SJSA1 (cell line): Measurements from ENCODE around the gene ABHD16B. TPM values are rescaled to one million over a fixed set of nuclear protein-coding genes. Genes with fewer than 3 reads are reported as not detected.

Experiments
- DNase-seq, 2 experiments: peaks; one replicate each; pipeline ENCODE4 v3.0.0-alpha.2; 2015 to 2020; ENCODE audit warnings: low spot score in 2 of 2, low read depth in 1 of 2
- H3K27ac ChIP-seq: fragments of 250-450 bp; sonication (Bioruptor Pico); 2 replicates; pipeline ENCODE4 v1.5.1; 2020; ENCODE audit warnings: mild to moderate bottlenecking, moderate library complexity
- H3K27me3 ChIP-seq: fragments of 250-450 bp; sonication (Bioruptor Pico); replicated peaks from 2 replicates; pipeline ENCODE4 v1.5.1; 2020; ENCODE audit warnings: mild to moderate bottlenecking, moderate library complexity
- H3K36me3 ChIP-seq: fragments of 250-450 bp; sonication (Bioruptor Pico); 2 replicates; pipeline ENCODE4 v1.5.1; 2020; ENCODE audit warnings: mild to moderate bottlenecking
- H3K4me1 ChIP-seq: fragments of 250-450 bp; sonication (Bioruptor Pico); replicated peaks from 2 replicates; pipeline ENCODE4 v1.6.1; 2021; ENCODE audit warnings: mild to moderate bottlenecking
- H3K4me3 ChIP-seq: fragments of 250-450 bp; sonication (Bioruptor Pico); 2 replicates; pipeline ENCODE4 v1.5.1; 2020; ENCODE audit warnings: mild to moderate bottlenecking
- H3K9me3 ChIP-seq: fragments of 250-450 bp; sonication (Bioruptor Pico); replicated peaks from 2 replicates; pipeline ENCODE4 v1.5.1; 2020; ENCODE audit warnings: mild to moderate bottlenecking
- total RNA-seq: library from RNA; depleted of rRNA; stranded (reverse); fragments of >200 nt; shearing (Covaris generic); gene quantifications from 2 replicates; pipeline ENCODE4 v1.2.3, GENCODE V29; 2014

The ABHD16B gene
- total RNA-seq, 1 experiment from 2014 or later: not detected

GRCh38 chr20:63829945-63830835 is 31.1 kb upstream of the ABHD16B start:
- Histone ChIP-seq H3K27me3 (peaks cover 21% of the 10 kb centered on the region), H3K27ac (no peak overlapping the region), H3K4me1 (peaks cover 39% of the 10 kb centered on the region), H3K36me3 (no peaks in the 10 kb centered on the region), H3K4me3 (peak overlapping the region; percentile 46), H3K9me3 (no peaks in the 10 kb centered on the region)
- no peak for DNase-seq

- Histone ChIP-seq H3K27ac (no peak within 1 kb of the TSS), H3K4me1 (peaks cover 43% of the 10 kb centered on the region), H3K4me3 (peak within 1 kb of the TSS; percentile 54), H3K36me3 (no peaks in the 10 kb centered on the region), H3K9me3 (no peaks in the 10 kb centered on the region), H3K27me3 (peaks cover 21% of the 10 kb centered on the region)
- DNase-seq: no peak
These were observed 30.3 kb upstream of the ABHD16B start, which contains the start of gene ZBTB46 for GRCh38 chr20:63830841-63831588. ZBTB46 (minus strand) TSS chr20:63831264; CDS start chr20:63790757, 40,507 bp downstream.

GRCh38 chr20:63831646-63831992 is 29.7 kb upstream of the ABHD16B start:
- H3K4me1 ChIP-seq: peaks cover 43% of the 10 kb centered on the region
- no peaks in the 10 kb centered on the region for H3K9me3 ChIP-seq
- DNase-seq: no peak
- H3K36me3 ChIP-seq: no peaks in the 10 kb centered on the region
- H3K27me3 ChIP-seq: peaks cover 21% of the 10 kb centered on the region
- H3K4me3 ChIP-seq: peak overlapping the region; percentile 54
- H3K27ac ChIP-seq: no peak overlapping the region

GRCh38 chr20:63831993-63832686 is 29.2 kb upstream of the ABHD16B start:
- H3K9me3 ChIP-seq: no peaks in the 10 kb centered on the region
- no peak overlapping the region for H3K27ac ChIP-seq
- peak overlapping the region; percentile 54 for H3K4me3 ChIP-seq
- H3K27me3 ChIP-seq: peaks cover 21% of the 10 kb centered on the region
- no peak for DNase-seq
- H3K36me3 ChIP-seq: no peaks in the 10 kb centered on the region
- peaks cover 43% of the 10 kb centered on the region for H3K4me1 ChIP-seq

- Histone ChIP-seq H3K9me3 (no peaks in the 10 kb centered on the region), H3K27me3 (peaks cover 15% of the 10 kb centered on the region), H3K4me3 (no peak overlapping the region), H3K36me3 (no peaks in the 10 kb centered on the region), H3K27ac (no peak overlapping the region), H3K4me1 (peaks cover 43% of the 10 kb centered on the region)
- peak in 1 of 2 experiments; percentile 48 for DNase-seq
These were observed 27.4 kb upstream of the ABHD16B start for GRCh38 chr20:63833776-63834490.

- Histone ChIP-seq H3K36me3 (no peaks in the 10 kb centered on the region), H3K27ac (no peak overlapping the region), H3K4me3 (no peak overlapping the region), H3K9me3 (no peaks in the 10 kb centered on the region), H3K27me3 (peaks cover 10% of the 10 kb centered on the region), H3K4me1 (peaks cover 43% of the 10 kb centered on the region)
- DNase-seq: no peak
These were observed 26.8 kb upstream of the ABHD16B start for GRCh38 chr20:63834491-63834880.

- peaks cover 2% of the 10 kb centered on the region; the same call in 1 of the 2 replicates for H3K27me3 ChIP-seq
- no peak overlapping the region for H3K27ac ChIP-seq
- peak; percentile 91 to 97 for DNase-seq
- H3K9me3 ChIP-seq: no peaks in the 10 kb centered on the region
- H3K4me3 ChIP-seq: no peak overlapping the region
- H3K4me1 ChIP-seq: peaks cover 35% of the 10 kb centered on the region
- no peaks in the 10 kb centered on the region for H3K36me3 ChIP-seq
These were observed 26.1 kb upstream of the ABHD16B start for GRCh38 chr20:63835021-63835858.

- Histone ChIP-seq H3K4me1 (peaks cover 31% of the 10 kb centered on the region), H3K36me3 (no peaks in the 10 kb centered on the region), H3K9me3 (no peaks in the 10 kb centered on the region), H3K4me3 (no peak overlapping the region), H3K27ac (no peak overlapping the region), H3K27me3 (no peaks in the 10 kb centered on the region)
- no peak for DNase-seq
These were observed 24.6 kb upstream of the ABHD16B start for GRCh38 chr20:63836458-63837344.

GRCh38 chr20:63837479-63837878 is 23.8 kb upstream of the ABHD16B start:
- peaks cover 28% of the 10 kb centered on the region for H3K4me1 ChIP-seq
- no peaks in the 10 kb centered on the region for H3K27me3 ChIP-seq
- H3K9me3 ChIP-seq: no peaks in the 10 kb centered on the region
- no peak overlapping the region for H3K4me3 ChIP-seq
- H3K27ac ChIP-seq: no peak overlapping the region
- no peak for DNase-seq
- H3K36me3 ChIP-seq: no peaks in the 10 kb centered on the region

- H3K27me3 ChIP-seq: no peaks in the 10 kb centered on the region
- no peaks in the 10 kb centered on the region for H3K9me3 ChIP-seq
- no peak for DNase-seq
- H3K4me1 ChIP-seq: peaks cover 9% of the 10 kb centered on the region
- H3K4me3 ChIP-seq: no peak overlapping the region
- no peaks in the 10 kb centered on the region for H3K36me3 ChIP-seq
- no peak overlapping the region for H3K27ac ChIP-seq
These were observed 21.7 kb upstream of the ABHD16B start for GRCh38 chr20:63839620-63840019.

GRCh38 chr20:63840405-63840828 is 20.9 kb upstream of the ABHD16B start:
- H3K4me3 ChIP-seq: no peak overlapping the region
- no peak for DNase-seq
- 0 out of 2 replicates have a peak, but pooled peaks cover 4% of the 10 kb centered on the region for H3K27me3 ChIP-seq
- H3K27ac ChIP-seq: no peak overlapping the region
- peaks cover 1% of the 10 kb centered on the region for H3K4me1 ChIP-seq
- H3K36me3 ChIP-seq: no peaks in the 10 kb centered on the region
- H3K9me3 ChIP-seq: no peaks in the 10 kb centered on the region

GRCh38 chr20:63842258-63842657 is 19.0 kb upstream of the ABHD16B start:
- Histone ChIP-seq H3K4me3 (no peak overlapping the region), H3K4me1 (peaks cover 12% of the 10 kb centered on the region), H3K27ac (no peak overlapping the region), H3K27me3 (0 out of 2 replicates have a peak, but pooled peaks cover 4% of the 10 kb centered on the region), H3K9me3 (no peaks in the 10 kb centered on the region), H3K36me3 (no peaks in the 10 kb centered on the region)
- DNase-seq: no peak
